Hepatocyte (in vitro differentiated cells): ENCODE results near the gene ALG9.

Source experiments
- EZH2phosphoT487 ChIP-seq: fragments of 200-600 bp; sonication (generic); IDR thresholded peaks from one replicate; pipeline ENCODE4 v1.6.1; 2018; ENCODE audit warnings: antibody characterized with exemption, mild to moderate bottlenecking, low read depth, moderate library complexity; ENCODE audit not compliant: unreplicated experiment, severe bottlenecking
- TF ChIP-seq, protein P1 (sequence below): fragments of 200-600 bp; sonication (generic); IDR thresholded peaks from 2 replicates; pipeline ENCODE4 v1.5.1; 2016; ENCODE audit warnings: antibody characterized with exemption, mild to moderate bottlenecking; ENCODE audit not compliant: poor library complexity

GRCh38 chr11:111838054-111838453 lies 33.3 kb downstream of the ALG9 start:
- TF ChIP-seq EZH2phosphoT487, result no peak
- TF ChIP-seq, protein P1, sequence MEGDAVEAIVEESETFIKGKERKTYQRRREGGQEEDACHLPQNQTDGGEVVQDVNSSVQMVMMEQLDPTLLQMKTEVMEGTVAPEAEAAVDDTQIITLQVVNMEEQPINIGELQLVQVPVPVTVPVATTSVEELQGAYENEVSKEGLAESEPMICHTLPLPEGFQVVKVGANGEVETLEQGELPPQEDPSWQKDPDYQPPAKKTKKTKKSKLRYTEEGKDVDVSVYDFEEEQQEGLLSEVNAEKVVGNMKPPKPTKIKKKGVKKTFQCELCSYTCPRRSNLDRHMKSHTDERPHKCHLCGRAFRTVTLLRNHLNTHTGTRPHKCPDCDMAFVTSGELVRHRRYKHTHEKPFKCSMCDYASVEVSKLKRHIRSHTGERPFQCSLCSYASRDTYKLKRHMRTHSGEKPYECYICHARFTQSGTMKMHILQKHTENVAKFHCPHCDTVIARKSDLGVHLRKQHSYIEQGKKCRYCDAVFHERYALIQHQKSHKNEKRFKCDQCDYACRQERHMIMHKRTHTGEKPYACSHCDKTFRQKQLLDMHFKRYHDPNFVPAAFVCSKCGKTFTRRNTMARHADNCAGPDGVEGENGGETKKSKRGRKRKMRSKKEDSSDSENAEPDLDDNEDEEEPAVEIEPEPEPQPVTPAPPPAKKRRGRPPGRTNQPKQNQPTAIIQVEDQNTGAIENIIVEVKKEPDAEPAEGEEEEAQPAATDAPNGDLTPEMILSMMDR, result no peak
